C4-2B (cell line): ENCODE measurements around the gene FAM118A.

Source experiments
- H3K27ac ChIP-seq: fragments of 450-650 bp; 2 replicates; pipeline ENCODE4 v1.5.1; 2017
- ZFX ChIP-seq: fragments of 450-650 bp; IDR thresholded peaks from 2 replicates; pipeline ENCODE4 v1.6.1; 2017
- TF ChIP-seq, protein P1 (sequence below): fragments of 450-650 bp; conservative IDR thresholded peaks from 2 replicates; pipeline ENCODE4 v1.5.1; 2017; ENCODE audit warnings: mild to moderate bottlenecking

Gene FAM118A

DNA sequence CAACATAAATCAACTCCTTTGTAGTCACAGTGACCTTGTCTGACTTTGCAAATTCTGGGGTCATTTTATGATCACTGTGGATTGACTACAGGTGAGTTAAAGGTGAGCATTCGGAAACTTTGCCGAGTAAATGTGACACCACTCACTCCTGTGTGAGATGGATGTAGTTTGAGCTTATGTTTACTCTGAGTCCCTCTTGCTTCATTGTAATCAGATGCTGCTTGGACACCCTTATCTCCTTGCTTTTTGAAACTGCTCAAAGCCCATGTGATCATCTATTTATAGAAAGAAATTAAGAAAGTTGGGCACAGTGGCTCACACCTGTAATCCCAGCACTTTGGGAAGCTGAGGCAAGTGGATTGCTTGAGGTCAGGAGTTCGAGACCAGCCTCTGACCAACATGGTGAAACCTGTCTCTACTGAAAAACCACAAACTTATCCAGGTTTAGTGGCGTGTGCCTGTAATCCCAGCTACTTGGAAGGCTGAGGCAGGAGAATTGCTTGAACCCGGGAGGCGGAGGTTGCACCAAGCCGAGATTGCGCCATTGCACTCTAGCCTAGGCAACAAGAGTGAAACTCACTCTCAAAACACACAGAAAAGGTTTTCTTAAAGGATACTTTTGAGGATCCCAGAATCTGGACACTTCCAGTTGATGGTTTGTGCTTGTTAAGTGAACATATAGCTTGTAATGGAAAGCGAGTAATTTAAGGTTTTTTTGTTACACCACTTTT lies 7.2 kb downstream of the FAM118A start:
- peak overlapping the region; percentile 71 for H3K27ac ChIP-seq
- TF ChIP-seq, protein P1, sequence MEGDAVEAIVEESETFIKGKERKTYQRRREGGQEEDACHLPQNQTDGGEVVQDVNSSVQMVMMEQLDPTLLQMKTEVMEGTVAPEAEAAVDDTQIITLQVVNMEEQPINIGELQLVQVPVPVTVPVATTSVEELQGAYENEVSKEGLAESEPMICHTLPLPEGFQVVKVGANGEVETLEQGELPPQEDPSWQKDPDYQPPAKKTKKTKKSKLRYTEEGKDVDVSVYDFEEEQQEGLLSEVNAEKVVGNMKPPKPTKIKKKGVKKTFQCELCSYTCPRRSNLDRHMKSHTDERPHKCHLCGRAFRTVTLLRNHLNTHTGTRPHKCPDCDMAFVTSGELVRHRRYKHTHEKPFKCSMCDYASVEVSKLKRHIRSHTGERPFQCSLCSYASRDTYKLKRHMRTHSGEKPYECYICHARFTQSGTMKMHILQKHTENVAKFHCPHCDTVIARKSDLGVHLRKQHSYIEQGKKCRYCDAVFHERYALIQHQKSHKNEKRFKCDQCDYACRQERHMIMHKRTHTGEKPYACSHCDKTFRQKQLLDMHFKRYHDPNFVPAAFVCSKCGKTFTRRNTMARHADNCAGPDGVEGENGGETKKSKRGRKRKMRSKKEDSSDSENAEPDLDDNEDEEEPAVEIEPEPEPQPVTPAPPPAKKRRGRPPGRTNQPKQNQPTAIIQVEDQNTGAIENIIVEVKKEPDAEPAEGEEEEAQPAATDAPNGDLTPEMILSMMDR = no peak
- TF ChIP-seq ZFX = no peak

DNA sequence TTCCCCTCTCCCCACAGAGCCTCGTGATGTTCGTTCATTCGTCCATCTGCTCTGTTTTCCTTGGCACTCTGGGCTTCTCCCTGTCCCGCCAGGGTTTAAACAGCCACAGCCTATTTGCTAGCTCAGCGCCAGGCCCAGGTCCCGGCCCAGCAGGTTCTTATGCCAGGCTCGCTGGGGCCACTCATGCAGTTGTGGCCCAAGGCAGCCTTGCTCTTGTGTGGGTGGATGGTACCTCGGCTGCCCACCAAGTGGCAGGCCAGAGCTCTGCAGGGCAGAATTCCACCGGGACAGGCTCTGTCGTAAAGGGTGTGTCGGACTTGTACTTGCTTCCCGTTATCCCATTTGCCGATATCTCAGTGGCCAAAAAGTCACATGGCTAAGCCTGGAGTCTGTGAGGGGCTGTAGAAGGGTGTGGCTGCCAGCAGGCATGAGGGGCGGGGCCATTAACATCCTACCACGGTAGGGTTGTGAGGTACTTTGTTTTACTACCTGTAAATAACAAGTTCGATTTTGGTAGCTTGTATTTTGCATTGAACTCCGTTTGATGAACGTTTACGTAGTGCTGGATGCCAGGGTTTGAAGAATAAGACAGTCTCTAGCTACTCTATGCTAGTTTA lies 7.9 kb downstream of the FAM118A start:
- TF ChIP-seq, protein P1 = peak; percentile 80
- no peak for TF ChIP-seq ZFX
- peak overlapping the region; percentile 71 for H3K27ac ChIP-seq

DNA sequence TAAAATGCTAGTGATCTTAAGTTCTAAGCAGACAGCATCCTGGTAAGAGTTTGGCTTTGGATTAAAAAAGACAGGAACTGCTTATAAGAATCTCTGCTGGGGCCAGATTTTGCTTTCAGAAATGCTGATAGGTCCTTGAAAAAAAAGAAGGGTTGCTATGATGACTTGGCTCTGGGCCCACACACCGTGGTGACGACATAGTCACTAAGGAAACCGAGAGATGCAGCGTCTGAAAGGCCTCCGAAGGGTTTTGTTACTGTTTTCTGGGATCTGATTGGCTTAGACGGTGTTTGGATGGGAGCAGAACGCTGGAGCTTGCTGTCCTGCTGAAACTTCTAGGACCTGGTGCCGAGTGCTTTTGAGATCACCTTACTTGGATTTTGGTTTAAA lies 8.4 kb downstream of the FAM118A start:
- H3K27ac ChIP-seq = peak overlapping the region; percentile 71
- TF ChIP-seq, protein P1 = no peak
- no peak for TF ChIP-seq ZFX

DNA sequence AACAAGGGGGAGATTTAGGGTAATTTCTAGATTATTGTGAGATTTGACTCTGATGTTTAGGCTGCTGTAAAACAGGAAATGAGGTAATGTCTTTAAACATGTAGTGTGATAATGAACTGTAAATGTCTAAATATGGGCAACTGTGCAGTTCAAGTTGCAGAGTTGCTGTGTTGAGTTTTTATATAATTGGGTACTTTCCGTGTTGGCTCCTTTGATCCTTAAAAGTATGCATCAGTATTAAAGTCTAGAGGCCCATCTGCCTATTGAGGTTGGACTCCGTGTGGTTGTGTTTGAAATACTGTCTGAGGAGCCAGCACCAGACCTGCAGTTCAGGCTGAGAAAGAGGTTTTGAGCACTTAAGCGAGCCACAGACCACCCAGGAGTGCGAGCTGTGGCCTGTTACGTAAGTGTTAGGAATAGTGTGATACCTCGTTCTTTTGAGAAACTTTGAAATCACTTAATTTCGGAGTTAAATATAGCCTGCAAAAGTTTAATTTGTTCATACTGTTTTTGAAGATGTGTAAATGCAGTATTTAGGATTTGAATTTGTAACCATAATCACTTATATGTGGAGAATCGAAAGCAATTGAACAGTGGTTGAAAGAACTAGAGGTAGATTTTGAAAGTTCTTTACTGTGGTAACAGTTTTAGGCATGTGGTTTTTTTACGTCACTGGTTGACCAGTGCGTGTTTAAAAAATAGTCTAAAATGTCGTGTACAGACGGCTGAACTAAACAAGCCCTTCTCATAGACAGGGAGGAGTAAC lies 9.0 kb downstream of the FAM118A start:
- no peak overlapping the region for H3K27ac ChIP-seq
- TF ChIP-seq, protein P1 = no peak
- TF ChIP-seq ZFX = no peak

DNA sequence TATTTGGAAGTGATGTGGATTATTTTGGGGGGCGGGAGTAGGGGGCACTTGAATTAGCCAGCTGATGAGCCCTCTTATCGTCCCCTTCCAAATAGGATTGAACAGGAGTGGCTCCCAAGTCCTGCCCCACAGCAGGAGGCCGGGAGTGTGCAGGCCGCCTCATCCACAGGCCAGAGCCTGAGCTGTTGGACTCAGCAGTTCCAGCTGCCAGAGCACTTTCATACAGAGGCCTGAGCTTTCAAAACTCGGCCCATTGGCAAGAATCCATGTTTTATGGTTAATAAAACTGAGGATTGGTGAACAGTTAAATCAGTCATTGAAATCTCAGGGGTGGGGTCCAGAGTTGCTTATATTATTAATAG lies 9.6 kb downstream of the FAM118A start:
- no peak overlapping the region for H3K27ac ChIP-seq
- no peak for TF ChIP-seq ZFX
- TF ChIP-seq, protein P1 = no peak

DNA sequence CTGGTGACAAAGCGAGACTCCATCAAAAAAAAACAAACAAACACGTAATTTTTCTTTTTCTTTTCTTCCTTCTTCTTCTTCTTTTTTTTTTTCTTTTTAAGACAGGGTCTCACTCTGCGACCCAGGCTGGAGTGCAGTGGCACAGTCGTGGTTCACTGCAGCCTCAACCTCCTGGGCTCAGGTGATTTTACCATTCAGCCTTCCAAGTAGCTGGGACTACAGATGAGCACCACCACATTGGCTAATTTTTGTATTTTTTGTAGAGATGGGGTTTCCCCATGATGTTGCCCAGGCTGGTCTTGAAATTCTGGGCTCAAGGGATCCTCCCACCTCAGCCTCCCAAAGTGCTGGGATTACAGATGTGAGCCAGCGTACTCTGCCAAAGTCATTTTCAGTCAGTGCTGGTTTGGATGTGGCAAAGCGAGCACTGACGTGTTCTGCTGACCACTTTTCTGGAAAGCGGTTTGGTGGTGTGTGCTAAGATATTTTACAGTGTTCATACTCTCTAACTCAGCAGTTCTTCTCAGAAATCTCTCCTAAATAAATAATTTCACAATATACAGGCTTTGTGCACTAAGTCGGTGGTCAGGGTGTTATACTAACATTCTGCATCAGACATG lies 10.7 kb downstream of the FAM118A start:
- H3K27ac ChIP-seq = no peak overlapping the region
- TF ChIP-seq, protein P1 = no peak
- TF ChIP-seq ZFX = no peak
